Left lung (tissue), 10 donors: ENCODE data around the gene MED29. TPM values are rescaled to one million over a fixed set of nuclear protein-coding genes. Genes with fewer than 3 reads are reported as not detected.
A peak's percentile ranks its signal among the peaks of the same experiment; 100 is the strongest.

Experiments used
- ATAC-seq: fragments of 200-7000 bp; cut with Tn5 transposase; one replicate; pipeline ENCODE4 v1.9.1; 2020; ENCODE audit warnings: moderate library complexity
- DNase-seq, 4 donors: peaks; one replicate each; pipeline ENCODE4 v3.0.0-alpha.2; 2013 to 2020
- H3K27ac ChIP-seq, 2 donors: fragments of 200-600 bp; sonication (generic) in 1 of 2; one replicate each; pipeline versions ENCODE4 v1.5.0 to v1.8.0; 2020 to 2021
- H3K27me3 ChIP-seq, 2 donors: fragments of 200-600 bp; sonication (generic) in 1 of 2; one replicate each; pipeline versions ENCODE4 v1.5.0 to v1.8.0; 2020 to 2021
- H3K36me3 ChIP-seq, 2 donors: fragments of 200-600 bp; sonication (generic) in 1 of 2; one replicate each; pipeline versions ENCODE4 v1.5.0 to v1.8.0; 2020 to 2021
- H3K4me1 ChIP-seq, 2 donors: fragments of 200-600 bp; one replicate each; pipeline ENCODE4 v1.8.0; 2021
- H3K4me3 ChIP-seq, 2 donors: fragments of 200-600 bp; sonication (generic) in 1 of 2; one replicate each; pipeline versions ENCODE4 v1.5.0 to v1.8.0; 2020 to 2021; ENCODE audit warnings: mild to moderate bottlenecking in 1 of 2
- H3K9me3 ChIP-seq, 2 donors: fragments of 200-600 bp; sonication (generic) in 1 of 2; one replicate each; pipeline versions ENCODE4 v1.5.0 to v1.8.0; 2020 to 2021
- intact Hi-C, 2 donors: fragments of 100-400 bp; cut with DNase I; formaldehyde crosslinking; loops; one replicate each; pipeline versions ENCODE4 v1.11.2 to v1.14.2; 2022
- microRNA-seq, 2 donors: library from miRNA; unstranded; fragments of <30 nt; microRNA quantifications; one replicate each; pipeline ENCODE4, GENCODE V29; 2019
- polyA plus RNA-seq, 6 donors: library from polyadenylated mRNA; unstranded; fragments of 120-200 nt; gene quantifications; one replicate each; pipeline ENCODE4 v1.2.1, GENCODE V29; 2013; ENCODE audit not compliant: insufficient read length in 6 of 6
- total RNA-seq, 2 donors: library from RNA; stranded (reverse); fragmentation: NEBNext Ultra II Directional; extraction: Animal tissue kit (Norgen Biotek cat#: 25700); gene quantifications; one replicate each; pipeline ENCODE4 v1.2.1, GENCODE V29; 2021
- TF ChIP-seq, protein P1 (sequence below), 2 donors: fragments of 200-600 bp; sonication (generic) in 1 of 2; IDR thresholded peaks; one replicate each; pipeline versions ENCODE4 v1.5.0 to v1.8.0; 2021; ENCODE audit warnings: antibody characterized with exemption in 2 of 2
- donor health status: DM: no; HTN: yes; CAD: no.
- donor health status: DM: no; HTN: no; CAD: no.

The MED29 gene
- total and polyA plus RNA-seq, 8 donors, result 28.7 to 43.4 (median 33.5) TPM

- H3K27ac ChIP-seq, result peak within 1 kb of the TSS; percentile 96
- intact Hi-C loops, result no loop called here
- H3K9me3 ChIP-seq, result no peaks in the 10 kb centered on the region
- DNase-seq (peak; percentile 97 to 98 (median 98)), ATAC-seq (peak; percentile 98)
- H3K27me3 ChIP-seq, result no peaks in the 10 kb centered on the region
- peaks cover 20 to 54% of the 10 kb centered on the region in 2 donors for H3K4me1 ChIP-seq
- TF ChIP-seq, protein P1, sequence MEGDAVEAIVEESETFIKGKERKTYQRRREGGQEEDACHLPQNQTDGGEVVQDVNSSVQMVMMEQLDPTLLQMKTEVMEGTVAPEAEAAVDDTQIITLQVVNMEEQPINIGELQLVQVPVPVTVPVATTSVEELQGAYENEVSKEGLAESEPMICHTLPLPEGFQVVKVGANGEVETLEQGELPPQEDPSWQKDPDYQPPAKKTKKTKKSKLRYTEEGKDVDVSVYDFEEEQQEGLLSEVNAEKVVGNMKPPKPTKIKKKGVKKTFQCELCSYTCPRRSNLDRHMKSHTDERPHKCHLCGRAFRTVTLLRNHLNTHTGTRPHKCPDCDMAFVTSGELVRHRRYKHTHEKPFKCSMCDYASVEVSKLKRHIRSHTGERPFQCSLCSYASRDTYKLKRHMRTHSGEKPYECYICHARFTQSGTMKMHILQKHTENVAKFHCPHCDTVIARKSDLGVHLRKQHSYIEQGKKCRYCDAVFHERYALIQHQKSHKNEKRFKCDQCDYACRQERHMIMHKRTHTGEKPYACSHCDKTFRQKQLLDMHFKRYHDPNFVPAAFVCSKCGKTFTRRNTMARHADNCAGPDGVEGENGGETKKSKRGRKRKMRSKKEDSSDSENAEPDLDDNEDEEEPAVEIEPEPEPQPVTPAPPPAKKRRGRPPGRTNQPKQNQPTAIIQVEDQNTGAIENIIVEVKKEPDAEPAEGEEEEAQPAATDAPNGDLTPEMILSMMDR (IDR thresholded peaks at IDR 0.05), result no peak
- peak within 1 kb of the TSS; percentile 83 to 88 for H3K4me3 ChIP-seq
- peaks cover 0 to 22% of the 10 kb centered on the region in 2 donors for H3K36me3 ChIP-seq
Measured at GRCh38 chr19:39445196-39446111, 54.3 kb downstream of the MED29 start, which contains the start of gene SUPT5H. SUPT5H (plus strand) TSS chr19:39445582; CDS start chr19:39445891, 309 bp downstream.

GRCh38 chr19:39446365-39447084 lies 55.3 kb downstream of the MED29 start:
- Histone ChIP-seq H3K4me3 (peak overlapping the region; percentile 83 to 88), H3K36me3 (peaks cover 0 to 24% of the 10 kb centered on the region in 2 donors), H3K27ac (peak overlapping the region in 1 of 2 donors; percentile 2), H3K4me1 (peaks cover 20 to 50% of the 10 kb centered on the region in 2 donors), H3K9me3 (no peaks in the 10 kb centered on the region), H3K27me3 (no peaks in the 10 kb centered on the region)
- TF ChIP-seq, protein P1 (IDR thresholded peaks at IDR 0.05), result no peak
- DNase-seq (no peak), ATAC-seq (no peak)
- intact Hi-C loops, result no loop called here

DNA sequence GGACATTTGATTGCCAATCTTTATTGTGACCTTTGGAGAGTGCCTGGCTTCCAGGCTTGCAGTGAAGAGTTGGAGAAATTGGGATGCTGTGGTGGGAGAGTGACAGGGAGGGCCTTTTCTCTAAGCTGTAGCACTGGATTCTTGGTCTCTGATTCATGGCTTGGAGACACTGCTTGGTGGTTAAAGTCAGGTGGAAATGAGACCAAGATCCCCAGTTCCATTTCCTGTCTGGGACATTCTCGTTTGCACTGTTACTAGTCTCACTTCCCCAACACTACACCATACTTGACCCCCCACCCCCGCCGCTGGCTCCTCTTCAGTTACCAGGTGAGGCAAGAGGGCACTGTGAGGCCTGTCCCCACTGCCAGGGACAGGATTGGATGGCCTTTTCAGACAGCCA lies 57.1 kb downstream of the MED29 start:
- Histone ChIP-seq H3K9me3 (no peaks in the 10 kb centered on the region), H3K4me1 (peaks cover 20 to 50% of the 10 kb centered on the region in 2 donors), H3K36me3 (peaks cover 0 to 39% of the 10 kb centered on the region in 2 donors), H3K27ac (no peak overlapping the region), H3K4me3 (no peak overlapping the region), H3K27me3 (no peaks in the 10 kb centered on the region)
- no peak for ATAC-seq
- intact Hi-C loops, result no loop called here
- no peak for DNase-seq
- TF ChIP-seq, protein P1 (IDR thresholded peaks at IDR 0.05), result no peak

GRCh38 chr19:39449116-39449797 lies 58.1 kb downstream of the MED29 start:
- intact Hi-C loops, result no loop called here
- no peak overlapping the region for H3K27ac ChIP-seq
- TF ChIP-seq, protein P1 (IDR thresholded peaks at IDR 0.05), result no peak
- DNase-seq (no peak), ATAC-seq (no peak)
- H3K27me3 ChIP-seq, result no peaks in the 10 kb centered on the region
- peaks cover 3 to 49% of the 10 kb centered on the region in 2 donors for H3K36me3 ChIP-seq
- peaks cover 20 to 48% of the 10 kb centered on the region in 2 donors for H3K4me1 ChIP-seq
- no peaks in the 10 kb centered on the region for H3K9me3 ChIP-seq
- H3K4me3 ChIP-seq, result no peak overlapping the region

Small RNA genes within 50 kb of the gene (microRNA-seq; reads per million reads assigned to microRNA genes)
- gene MIR4530, result 0 reads per million in 2 donors

Other genes with a start within 250 kb of the MED29 start
- gene NCCRP1, start 194.4 kb upstream of the MED29 start, total RNA-seq, result not detected
- under 1 TPM; 0.17 to 0.30 (median 0.22) TPM for gene NCCRP1, start 194.4 kb upstream of the MED29 start, polyA plus RNA-seq
- gene SYCN, start 187.1 kb upstream of the MED29 start, total RNA-seq, result not detected
- not detected for gene SYCN, start 187.1 kb upstream of the MED29 start, polyA plus RNA-seq
- gene IFNL3, start 146.4 kb upstream of the MED29 start, total RNA-seq, result not detected
- gene IFNL3, start 146.4 kb upstream of the MED29 start, polyA plus RNA-seq, result not detected
- gene IFNL4, start 142.5 kb upstream of the MED29 start, total RNA-seq, result not detected
- not detected for gene IFNL4, start 142.5 kb upstream of the MED29 start, polyA plus RNA-seq
- gene IFNL2, start 123.0 kb upstream of the MED29 start, total RNA-seq, result not detected
- not detected for gene IFNL2, start 123.0 kb upstream of the MED29 start, polyA plus RNA-seq
- gene IFNL1, start 95.0 kb upstream of the MED29 start, total RNA-seq, result not detected
- not detected for gene IFNL1, start 95.0 kb upstream of the MED29 start, polyA plus RNA-seq
- gene LRFN1, start 70.5 kb upstream of the MED29 start, total RNA-seq, result 1 to 10 TPM; 1.0 to 2.3 TPM
- gene LRFN1, start 70.5 kb upstream of the MED29 start, polyA plus RNA-seq, result 1 to 10 TPM; 1.2 to 2.9 (median 1.9) TPM
- gene GMFG, start 55.3 kb upstream of the MED29 start, total RNA-seq, result 100 to 1,000 TPM in 1 of 2 donors, 10 to 100 TPM in 1; 53.8 to 136 TPM
- 10 to 100 TPM; 46.1 to 59.4 (median 51.6) TPM for gene GMFG, start 55.3 kb upstream of the MED29 start, polyA plus RNA-seq
- 10 to 100 TPM; 74.1 to 77.0 TPM for gene SAMD4B, start 49.0 kb upstream of the MED29 start, total RNA-seq
- gene SAMD4B, start 49.0 kb upstream of the MED29 start, polyA plus RNA-seq, result 100 to 1,000 TPM in 5 of 6 donors, 10 to 100 TPM in 1; 92.2 to 127 (median 111) TPM
- 10 to 100 TPM; 31.0 to 36.1 TPM for gene PAF1, start 272 bp upstream of the MED29 start, total RNA-seq
- gene PAF1, start 272 bp upstream of the MED29 start, polyA plus RNA-seq, result 10 to 100 TPM; 57.5 to 70.4 (median 67.0) TPM
- 100 to 1,000 TPM; 165 to 172 TPM for gene ZFP36, start 15.5 kb downstream of the MED29 start, total RNA-seq
- 100 to 1,000 TPM in 2 of 6 donors, 10 to 100 TPM in 4; 25.4 to 295 (median 91.4) TPM for gene ZFP36, start 15.5 kb downstream of the MED29 start, polyA plus RNA-seq
- gene PLEKHG2, start 21.3 kb downstream of the MED29 start, total RNA-seq, result 10 to 100 TPM; 39.5 to 50.8 TPM
- 100 to 1,000 TPM in 3 of 6 donors, 10 to 100 TPM in 3; 80.0 to 118 (median 96.4) TPM for gene PLEKHG2, start 21.3 kb downstream of the MED29 start, polyA plus RNA-seq
- 1,000 to 10,000 TPM; 1,507 to 1,549 TPM for gene RPS16, start 44.6 kb downstream of the MED29 start, total RNA-seq
- 1,000 to 10,000 TPM; 1,386 to 1,755 (median 1,492) TPM for gene RPS16, start 44.6 kb downstream of the MED29 start, polyA plus RNA-seq
- 100 to 1,000 TPM in 1 of 2 donors, 10 to 100 TPM in 1; 93.6 to 102 TPM for gene SUPT5H, start 54.2 kb downstream of the MED29 start, total RNA-seq
- gene SUPT5H, start 54.2 kb downstream of the MED29 start, polyA plus RNA-seq, result 100 to 1,000 TPM; 118 to 152 (median 140) TPM
- gene TIMM50, start 89.5 kb downstream of the MED29 start, total RNA-seq, result 10 to 100 TPM; 46.0 to 60.3 TPM
- 10 to 100 TPM; 59.0 to 76.0 (median 71.7) TPM for gene TIMM50, start 89.5 kb downstream of the MED29 start, polyA plus RNA-seq
- gene DLL3, start 107.6 kb downstream of the MED29 start, total RNA-seq, result under 1 TPM in 1 of 2 donors, not detected in 1; 0.12 TPM
- under 1 TPM; 0.13 to 0.80 (median 0.32) TPM for gene DLL3, start 107.6 kb downstream of the MED29 start, polyA plus RNA-seq
- not detected for gene SELENOV, start 123.8 kb downstream of the MED29 start, total RNA-seq
- under 1 TPM; 0.18 to 0.64 (median 0.34) TPM for gene SELENOV, start 123.8 kb downstream of the MED29 start, polyA plus RNA-seq
- gene EID2B, start 141.5 kb downstream of the MED29 start, total RNA-seq, result 1 to 10 TPM; 2.0 to 3.0 TPM
- gene EID2B, start 141.5 kb downstream of the MED29 start, polyA plus RNA-seq, result 1 to 10 TPM; 3.8 to 5.6 (median 4.8) TPM
- 10 to 100 TPM; 16.6 to 16.8 TPM for gene EID2, start 148.8 kb downstream of the MED29 start, total RNA-seq
- 10 to 100 TPM; 12.7 to 18.3 (median 15.0) TPM for gene EID2, start 148.8 kb downstream of the MED29 start, polyA plus RNA-seq
- gene LGALS13, start 211.1 kb downstream of the MED29 start, total RNA-seq, result not detected
- not detected for gene LGALS13, start 211.1 kb downstream of the MED29 start, polyA plus RNA-seq